ENCODE data around the gene ZNF786.

GRCh38 chr7:149070372-149071125 lies 20.0 kb downstream of the ZNF786 start:
- TF ChIP-seq EZH2 (IDR thresholded peaks at IDR 0.05; ENCODE audit: insufficient read depth, poor library complexity, severe bottlenecking) (no peak), EZH2phosphoT487 (IDR thresholded peaks at IDR 0.05; ENCODE audit: insufficient read depth, low read depth) (no peak)
